HepG2 (cell line): ENCODE measurements around the gene RPS2.

Source experiments
- EZH2 ChIP-seq: conservative IDR thresholded peaks from 2 replicates; pipeline ENCODE4 v1.6.1; 2012; ENCODE audit warnings: mild to moderate bottlenecking, low read depth, low read length, moderate library complexity
- HMGXB3 ChIP-seq: sonication (generic); formaldehyde crosslinking; IDR thresholded peaks from 2 replicates; pipeline ENCODE4 v1.4.0; 2020; ENCODE audit warnings: missing genetic modification reagents, borderline replicate concordance
- JARID2 ChIP-seq: sonication (generic); formaldehyde crosslinking; IDR thresholded peaks from 2 replicates; pipeline ENCODE4 v1.8.1; 2023; ENCODE audit warnings: missing genetic modification reagents, inconsistent platforms; ENCODE audit not compliant: insufficient replicate concordance
- MAX ChIP-seq: IDR thresholded peaks from 2 replicates; pipeline ENCODE4 v1.6.1; 2012; ENCODE audit warnings: inconsistent platforms
- NFRKB ChIP-seq: fragments of 450-650 bp; IDR thresholded peaks from 2 replicates; pipeline ENCODE4 v1.6.1; 2017
- SIN3B ChIP-seq: fragments of 150-350 bp; IDR thresholded peaks from 2 replicates; pipeline ENCODE4 v1.6.1; 2014; ENCODE audit warnings: low read length
- ZNF766 ChIP-seq: sonication (generic); formaldehyde crosslinking; IDR thresholded peaks from 2 replicates; pipeline ENCODE4 v1.5.0; 2020; ENCODE audit warnings: missing genetic modification reagents, borderline replicate concordance
- TF ChIP-seq, protein P1 (sequence below): sonication (generic); formaldehyde crosslinking; IDR thresholded peaks from 2 replicates; pipeline ENCODE4 v1.4.0; 2020; ENCODE audit warnings: mild to moderate bottlenecking, missing genetic modification reagents
- TF ChIP-seq, protein P2 (sequence below): fragments of 450-650 bp; IDR thresholded peaks from 2 replicates; pipeline ENCODE4 v1.6.1; 2017; ENCODE audit warnings: mild to moderate bottlenecking
- TF ChIP-seq, protein P3 (sequence below): sonication (generic); formaldehyde crosslinking; IDR thresholded peaks from 2 replicates; pipeline ENCODE4 v1.4.0; 2020; ENCODE audit warnings: missing genetic modification reagents
- TF ChIP-seq, protein P4 (sequence below): sonication (generic); formaldehyde crosslinking; IDR thresholded peaks from 2 replicates; pipeline ENCODE4 v1.5.0; 2020; ENCODE audit warnings: mild to moderate bottlenecking, missing genetic modification reagents, moderate library complexity

DNA sequence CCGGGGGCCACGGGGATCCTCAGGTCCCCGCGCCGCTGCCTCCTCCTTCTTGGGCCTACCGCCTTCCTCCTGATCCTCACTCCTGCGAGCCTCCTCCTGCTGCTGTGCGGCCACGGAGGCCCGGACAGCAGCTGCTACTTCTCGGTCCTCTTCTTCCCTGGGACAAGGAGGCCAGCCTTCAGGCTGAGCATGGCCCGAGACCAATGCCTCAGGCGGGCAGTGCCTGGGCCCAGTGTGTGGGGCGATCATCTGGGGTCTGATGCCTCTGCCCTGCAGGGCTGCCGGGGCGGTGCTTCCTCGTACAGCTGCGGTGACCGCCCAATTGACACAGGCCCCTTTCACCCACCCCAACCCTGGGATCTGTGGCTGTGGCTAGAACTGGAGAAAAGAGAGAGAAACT, 36.4 kb upstream of the RPS2 start:
- TF ChIP-seq HMGXB3 (no peak), EZH2 (no peak), NFRKB (no peak), SIN3B (no peak), ZNF766 (CRISPR knock-in tag) (no peak), MAX (no peak), JARID2 (no peak)
- TF ChIP-seq, protein P1, sequence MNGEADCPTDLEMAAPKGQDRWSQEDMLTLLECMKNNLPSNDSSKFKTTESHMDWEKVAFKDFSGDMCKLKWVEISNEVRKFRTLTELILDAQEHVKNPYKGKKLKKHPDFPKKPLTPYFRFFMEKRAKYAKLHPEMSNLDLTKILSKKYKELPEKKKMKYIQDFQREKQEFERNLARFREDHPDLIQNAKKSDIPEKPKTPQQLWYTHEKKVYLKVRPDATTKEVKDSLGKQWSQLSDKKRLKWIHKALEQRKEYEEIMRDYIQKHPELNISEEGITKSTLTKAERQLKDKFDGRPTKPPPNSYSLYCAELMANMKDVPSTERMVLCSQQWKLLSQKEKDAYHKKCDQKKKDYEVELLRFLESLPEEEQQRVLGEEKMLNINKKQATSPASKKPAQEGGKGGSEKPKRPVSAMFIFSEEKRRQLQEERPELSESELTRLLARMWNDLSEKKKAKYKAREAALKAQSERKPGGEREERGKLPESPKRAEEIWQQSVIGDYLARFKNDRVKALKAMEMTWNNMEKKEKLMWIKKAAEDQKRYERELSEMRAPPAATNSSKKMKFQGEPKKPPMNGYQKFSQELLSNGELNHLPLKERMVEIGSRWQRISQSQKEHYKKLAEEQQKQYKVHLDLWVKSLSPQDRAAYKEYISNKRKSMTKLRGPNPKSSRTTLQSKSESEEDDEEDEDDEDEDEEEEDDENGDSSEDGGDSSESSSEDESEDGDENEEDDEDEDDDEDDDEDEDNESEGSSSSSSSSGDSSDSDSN, result no peak
- TF ChIP-seq, protein P2, sequence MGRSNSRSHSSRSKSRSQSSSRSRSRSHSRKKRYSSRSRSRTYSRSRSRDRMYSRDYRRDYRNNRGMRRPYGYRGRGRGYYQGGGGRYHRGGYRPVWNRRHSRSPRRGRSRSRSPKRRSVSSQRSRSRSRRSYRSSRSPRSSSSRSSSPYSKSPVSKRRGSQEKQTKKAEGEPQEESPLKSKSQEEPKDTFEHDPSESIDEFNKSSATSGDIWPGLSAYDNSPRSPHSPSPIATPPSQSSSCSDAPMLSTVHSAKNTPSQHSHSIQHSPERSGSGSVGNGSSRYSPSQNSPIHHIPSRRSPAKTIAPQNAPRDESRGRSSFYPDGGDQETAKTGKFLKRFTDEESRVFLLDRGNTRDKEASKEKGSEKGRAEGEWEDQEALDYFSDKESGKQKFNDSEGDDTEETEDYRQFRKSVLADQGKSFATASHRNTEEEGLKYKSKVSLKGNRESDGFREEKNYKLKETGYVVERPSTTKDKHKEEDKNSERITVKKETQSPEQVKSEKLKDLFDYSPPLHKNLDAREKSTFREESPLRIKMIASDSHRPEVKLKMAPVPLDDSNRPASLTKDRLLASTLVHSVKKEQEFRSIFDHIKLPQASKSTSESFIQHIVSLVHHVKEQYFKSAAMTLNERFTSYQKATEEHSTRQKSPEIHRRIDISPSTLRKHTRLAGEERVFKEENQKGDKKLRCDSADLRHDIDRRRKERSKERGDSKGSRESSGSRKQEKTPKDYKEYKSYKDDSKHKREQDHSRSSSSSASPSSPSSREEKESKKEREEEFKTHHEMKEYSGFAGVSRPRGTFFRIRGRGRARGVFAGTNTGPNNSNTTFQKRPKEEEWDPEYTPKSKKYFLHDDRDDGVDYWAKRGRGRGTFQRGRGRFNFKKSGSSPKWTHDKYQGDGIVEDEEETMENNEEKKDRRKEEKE, result no peak
- TF ChIP-seq, protein P3, sequence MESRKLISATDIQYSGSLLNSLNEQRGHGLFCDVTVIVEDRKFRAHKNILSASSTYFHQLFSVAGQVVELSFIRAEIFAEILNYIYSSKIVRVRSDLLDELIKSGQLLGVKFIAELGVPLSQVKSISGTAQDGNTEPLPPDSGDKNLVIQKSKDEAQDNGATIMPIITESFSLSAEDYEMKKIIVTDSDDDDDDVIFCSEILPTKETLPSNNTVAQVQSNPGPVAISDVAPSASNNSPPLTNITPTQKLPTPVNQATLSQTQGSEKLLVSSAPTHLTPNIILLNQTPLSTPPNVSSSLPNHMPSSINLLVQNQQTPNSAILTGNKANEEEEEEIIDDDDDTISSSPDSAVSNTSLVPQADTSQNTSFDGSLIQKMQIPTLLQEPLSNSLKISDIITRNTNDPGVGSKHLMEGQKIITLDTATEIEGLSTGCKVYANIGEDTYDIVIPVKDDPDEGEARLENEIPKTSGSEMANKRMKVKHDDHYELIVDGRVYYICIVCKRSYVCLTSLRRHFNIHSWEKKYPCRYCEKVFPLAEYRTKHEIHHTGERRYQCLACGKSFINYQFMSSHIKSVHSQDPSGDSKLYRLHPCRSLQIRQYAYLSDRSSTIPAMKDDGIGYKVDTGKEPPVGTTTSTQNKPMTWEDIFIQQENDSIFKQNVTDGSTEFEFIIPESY (CRISPR knock-in tag), result no peak
- TF ChIP-seq, protein P4, sequence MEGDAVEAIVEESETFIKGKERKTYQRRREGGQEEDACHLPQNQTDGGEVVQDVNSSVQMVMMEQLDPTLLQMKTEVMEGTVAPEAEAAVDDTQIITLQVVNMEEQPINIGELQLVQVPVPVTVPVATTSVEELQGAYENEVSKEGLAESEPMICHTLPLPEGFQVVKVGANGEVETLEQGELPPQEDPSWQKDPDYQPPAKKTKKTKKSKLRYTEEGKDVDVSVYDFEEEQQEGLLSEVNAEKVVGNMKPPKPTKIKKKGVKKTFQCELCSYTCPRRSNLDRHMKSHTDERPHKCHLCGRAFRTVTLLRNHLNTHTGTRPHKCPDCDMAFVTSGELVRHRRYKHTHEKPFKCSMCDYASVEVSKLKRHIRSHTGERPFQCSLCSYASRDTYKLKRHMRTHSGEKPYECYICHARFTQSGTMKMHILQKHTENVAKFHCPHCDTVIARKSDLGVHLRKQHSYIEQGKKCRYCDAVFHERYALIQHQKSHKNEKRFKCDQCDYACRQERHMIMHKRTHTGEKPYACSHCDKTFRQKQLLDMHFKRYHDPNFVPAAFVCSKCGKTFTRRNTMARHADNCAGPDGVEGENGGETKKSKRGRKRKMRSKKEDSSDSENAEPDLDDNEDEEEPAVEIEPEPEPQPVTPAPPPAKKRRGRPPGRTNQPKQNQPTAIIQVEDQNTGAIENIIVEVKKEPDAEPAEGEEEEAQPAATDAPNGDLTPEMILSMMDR, result no peak
